Measurements from ENCODE around the gene UBE2D2. TPM values are rescaled to one million over a fixed set of nuclear protein-coding genes. Genes with fewer than 3 reads are reported as not detected.

The UBE2D2 gene
- total and polyA plus RNA-seq, 4 donors: 84.1 to 97.8 (median 91.2) TPM

DNA sequence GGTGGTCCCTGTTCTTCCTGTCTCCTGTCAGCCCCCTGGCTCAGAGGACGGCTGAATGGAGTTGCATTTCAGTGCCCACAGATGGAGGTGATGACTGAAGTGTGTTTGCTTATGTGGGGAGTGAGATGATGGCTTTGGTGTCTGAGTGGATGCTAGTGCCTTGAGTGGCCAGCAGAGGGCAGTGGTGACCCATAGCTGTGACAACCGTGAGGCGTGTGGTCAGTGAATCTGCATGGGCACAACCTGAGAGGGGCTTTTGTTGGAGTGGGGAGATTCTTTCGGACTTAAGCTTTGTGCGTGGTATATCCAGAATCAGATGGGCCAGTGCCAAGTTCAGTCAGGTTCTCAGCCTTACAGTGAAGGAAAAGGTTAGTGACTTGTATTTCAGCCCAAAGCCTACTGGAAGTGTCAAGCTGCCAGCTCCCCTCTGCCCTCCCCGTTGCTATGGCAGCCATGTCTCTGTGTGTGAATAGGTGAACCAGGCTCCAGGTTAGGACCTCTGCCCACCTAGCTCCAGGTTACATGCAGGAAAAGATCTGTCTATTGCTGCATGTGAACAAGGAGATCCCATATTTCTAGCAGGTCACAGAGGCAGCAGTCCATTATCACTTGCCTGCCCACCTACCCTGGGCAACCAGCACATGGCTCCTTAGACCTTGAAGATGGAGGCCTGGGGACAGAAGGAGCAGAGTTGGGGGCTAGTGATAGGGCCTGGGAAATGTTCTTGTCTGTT lies 72.3 kb downstream of the UBE2D2 start:
- TF ChIP-seq CTCF (IDR thresholded peaks at IDR 0.05; ENCODE audit: control extremely low read depth, extremely low read depth): peak; percentile 99
- H3K4me1 ChIP-seq (ENCODE audit: control insufficient read depth in 5 of 5, insufficient read depth in 5 of 5, low read length in 5 of 5): peaks cover 5 to 34% (median 15%) of the 10 kb centered on the region in 5 donors
- 9 to 20% methylated on average over 6 of the region's 6 CpGs for WGBS, 2 donors
- no peak for ATAC-seq (ENCODE audit: insufficient read depth, low FRiP score)
- no peaks in the 10 kb centered on the region for H3K27me3 ChIP-seq (ENCODE audit: control insufficient read depth in 3 of 3, insufficient read depth in 3 of 3, low read length in 2 of 3)
- H3K4me3 ChIP-seq: no peak overlapping the region
- H3K27ac ChIP-seq (ENCODE audit: low read depth in 1 of 2, low read length in 1 of 2): no peak overlapping the region
- no peak overlapping the region for H3K9ac ChIP-seq (ENCODE audit: insufficient read depth in 1 of 2, low read length in 2 of 2)
- no peaks in the 10 kb centered on the region for H3K9me3 ChIP-seq (ENCODE audit: control insufficient read depth in 4 of 4, insufficient read depth in 3 of 4, low read length in 3 of 4)
- DNase-seq: peak; percentile 80 to 84 (median 81)
- H3K36me3 ChIP-seq (ENCODE audit: control insufficient read depth in 4 of 4, insufficient read depth in 4 of 4, low read length in 4 of 4): peaks cover 0 to 12% (median 8%) of the 10 kb centered on the region in 4 donors

GRCh38 chr5:139634028-139634325 lies 72.8 kb downstream of the UBE2D2 start:
- TF ChIP-seq CTCF (IDR thresholded peaks at IDR 0.05; ENCODE audit: control extremely low read depth, extremely low read depth): no peak
- 88 to 100% methylated on average over 2 of the region's 2 CpGs for WGBS, 2 donors
- H3K4me3 ChIP-seq: no peak overlapping the region
- no peak overlapping the region for H3K27ac ChIP-seq (ENCODE audit: low read depth in 1 of 2, low read length in 1 of 2)
- peaks cover 0 to 9% (median 6%) of the 10 kb centered on the region in 4 donors for H3K36me3 ChIP-seq (ENCODE audit: control insufficient read depth in 4 of 4, insufficient read depth in 4 of 4, low read length in 4 of 4)
- H3K27me3 ChIP-seq (ENCODE audit: control insufficient read depth in 3 of 3, insufficient read depth in 3 of 3, low read length in 2 of 3): no peaks in the 10 kb centered on the region
- DNase-seq (no peak), ATAC-seq (ENCODE audit: insufficient read depth, low FRiP score) (no peak)
- H3K9ac ChIP-seq (ENCODE audit: insufficient read depth in 1 of 2, low read length in 2 of 2): no peak overlapping the region
- peaks cover 5 to 40% (median 19%) of the 10 kb centered on the region in 5 donors for H3K4me1 ChIP-seq (ENCODE audit: control insufficient read depth in 5 of 5, insufficient read depth in 5 of 5, low read length in 5 of 5)
- no peaks in the 10 kb centered on the region for H3K9me3 ChIP-seq (ENCODE audit: control insufficient read depth in 4 of 4, insufficient read depth in 3 of 4, low read length in 3 of 4)

GRCh38 chr5:139634541-139634940 lies 73.4 kb downstream of the UBE2D2 start:
- Histone ChIP-seq H3K36me3 (ENCODE audit: control insufficient read depth in 4 of 4, insufficient read depth in 4 of 4, low read length in 4 of 4) (peaks cover 0 to 5% (median 4%) of the 10 kb centered on the region in 4 donors), H3K9me3 (ENCODE audit: control insufficient read depth in 4 of 4, insufficient read depth in 3 of 4, low read length in 3 of 4) (no peaks in the 10 kb centered on the region), H3K27ac (ENCODE audit: low read depth in 1 of 2, low read length in 1 of 2) (no peak overlapping the region), H3K9ac (ENCODE audit: insufficient read depth in 1 of 2, low read length in 2 of 2) (no peak overlapping the region), H3K4me1 (ENCODE audit: control insufficient read depth in 5 of 5, insufficient read depth in 5 of 5, low read length in 5 of 5) (peaks cover 5 to 44% (median 19%) of the 10 kb centered on the region in 5 donors), H3K4me3 (no peak overlapping the region), H3K27me3 (ENCODE audit: control insufficient read depth in 3 of 3, insufficient read depth in 3 of 3, low read length in 2 of 3) (no peaks in the 10 kb centered on the region)
- no peak for TF ChIP-seq CTCF (IDR thresholded peaks at IDR 0.05; ENCODE audit: control extremely low read depth, extremely low read depth)
- 85 to 91% methylated on average over 3 of the region's 3 CpGs for WGBS, 2 donors
- DNase-seq (no peak), ATAC-seq (ENCODE audit: insufficient read depth, low FRiP score) (no peak)

Measured in lung (tissue), 12 donors.